Activated naive CD8-positive, alpha-beta T cell treated with anti-CD3 and anti-CD28 coated beads for 36 hours (primary cell): ENCODE results near the gene ROR1. TPM values are rescaled to one million over a fixed set of nuclear protein-coding genes. Genes with fewer than 3 reads are reported as not detected.

Experiments used
- DNase-seq: peaks from one replicate; pipeline ENCODE4 v3.0.0; 2021
- H3K27ac Mint-ChIP-seq: one replicate; pipeline ENCODE4 v1.8.0; 2022; ENCODE audit warnings: mild to moderate bottlenecking, moderate library complexity, mixed read lengths
- H3K27me3 Mint-ChIP-seq: one replicate; pipeline ENCODE4 v1.8.0; 2022; ENCODE audit warnings: mild to moderate bottlenecking, mixed read lengths
- H3K36me3 Mint-ChIP-seq: one replicate; pipeline ENCODE4 v1.8.0; 2021; ENCODE audit warnings: mild to moderate bottlenecking, mixed read lengths
- H3K4me1 Mint-ChIP-seq: one replicate; pipeline ENCODE4 v1.8.0; 2021; ENCODE audit warnings: mixed read lengths
- H3K4me3 Mint-ChIP-seq: one replicate; pipeline ENCODE4 v1.8.0; 2022; ENCODE audit warnings: mild to moderate bottlenecking, moderate library complexity, mixed read lengths
- H3K9me3 Mint-ChIP-seq: one replicate; pipeline ENCODE4 v1.8.0; 2022; ENCODE audit warnings: mixed read lengths
- total RNA-seq, 2 experiments: library from RNA; stranded (reverse); gene quantifications; one replicate each; pipeline ENCODE4 v1.2.3, GENCODE V29; 2021

Gene ROR1
- total RNA-seq, 2 experiments from 2014 or later, result not detected

DNA sequence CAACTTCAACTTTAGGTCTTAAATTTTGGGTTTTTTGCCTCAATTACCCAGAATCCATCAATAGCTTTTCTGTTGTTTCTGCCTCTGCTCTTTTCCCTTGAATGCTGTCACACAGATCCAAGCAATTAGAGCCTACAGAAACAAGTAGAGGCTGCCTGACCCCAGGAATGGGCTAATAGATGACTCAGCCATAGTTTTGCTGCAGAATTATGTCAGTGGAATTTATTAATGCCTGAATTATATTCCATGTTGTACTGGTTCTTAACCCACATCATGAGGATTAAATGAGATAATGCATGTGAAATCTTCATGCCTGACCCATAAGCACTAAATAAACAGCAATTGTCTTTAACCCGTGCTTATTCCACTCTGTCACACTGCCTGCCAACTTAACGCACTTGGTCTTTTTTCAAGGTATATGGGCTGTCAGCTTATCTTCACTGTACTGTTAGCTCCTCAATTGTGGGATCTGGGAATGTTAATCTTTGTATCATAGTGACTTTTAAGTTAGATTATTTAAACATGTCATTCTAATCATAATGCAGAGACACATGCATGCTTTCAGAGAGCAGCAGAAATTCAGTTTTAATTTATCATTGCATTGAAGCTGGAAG lies 213.3 kb downstream of the ROR1 start:
- no peak overlapping the region for H3K27ac Mint-ChIP-seq
- peaks cover 2% of the 10 kb centered on the region for H3K9me3 Mint-ChIP-seq
- no peaks in the 10 kb centered on the region for H3K36me3 Mint-ChIP-seq
- no peak overlapping the region for H3K4me3 Mint-ChIP-seq
- no peaks in the 10 kb centered on the region for H3K4me1 Mint-ChIP-seq
- no peak for DNase-seq
- no peaks in the 10 kb centered on the region for H3K27me3 Mint-ChIP-seq

DNA sequence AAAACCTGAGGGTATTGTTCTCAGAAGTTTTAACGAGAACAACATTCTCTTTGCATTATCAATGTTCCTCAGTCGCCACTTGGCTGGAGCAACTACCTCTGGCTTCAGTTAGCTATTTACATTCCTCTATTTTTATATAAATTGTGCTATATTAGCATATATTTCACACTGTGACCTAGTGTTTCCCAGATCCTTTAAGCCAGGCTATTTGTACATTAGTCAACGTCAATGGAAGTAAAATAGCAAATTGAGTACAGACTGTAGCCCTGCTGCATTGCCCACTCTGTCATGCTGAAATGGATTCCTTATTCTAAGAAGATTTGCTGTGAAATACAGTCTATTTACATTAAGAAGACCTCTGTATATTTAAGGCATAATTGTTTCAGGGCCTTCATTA lies 213.8 kb downstream of the ROR1 start:
- DNase-seq, result no peak
- H3K4me1 Mint-ChIP-seq, result no peaks in the 10 kb centered on the region
- H3K36me3 Mint-ChIP-seq, result no peaks in the 10 kb centered on the region
- no peak overlapping the region for H3K4me3 Mint-ChIP-seq
- H3K27ac Mint-ChIP-seq, result no peak overlapping the region
- H3K27me3 Mint-ChIP-seq, result no peaks in the 10 kb centered on the region
- peaks cover 2% of the 10 kb centered on the region for H3K9me3 Mint-ChIP-seq

DNA sequence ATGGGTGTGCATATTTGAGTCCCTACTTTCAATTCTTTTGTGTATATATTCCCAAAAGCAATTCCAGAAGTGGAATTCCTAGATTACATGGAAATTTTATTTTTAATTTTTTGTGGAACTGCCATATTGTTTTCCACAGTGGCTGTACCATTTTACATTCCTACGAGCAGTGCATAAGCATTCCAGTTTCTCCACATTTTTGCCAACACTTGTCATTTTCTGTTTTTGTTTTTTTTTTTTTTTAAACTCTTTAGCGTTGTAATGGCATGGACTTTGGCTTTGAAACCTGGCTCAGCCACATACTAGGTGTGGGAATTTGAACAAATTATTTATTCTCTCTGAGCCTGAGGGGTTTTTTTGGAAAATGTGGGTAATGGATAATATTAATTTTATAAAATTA lies 215.1 kb downstream of the ROR1 start:
- no peak for DNase-seq
- Mint-ChIP-seq H3K4me3 (no peak overlapping the region), H3K27me3 (no peaks in the 10 kb centered on the region), H3K36me3 (no peaks in the 10 kb centered on the region), H3K27ac (no peak overlapping the region), H3K4me1 (no peaks in the 10 kb centered on the region), H3K9me3 (peaks cover 2% of the 10 kb centered on the region)

DNA sequence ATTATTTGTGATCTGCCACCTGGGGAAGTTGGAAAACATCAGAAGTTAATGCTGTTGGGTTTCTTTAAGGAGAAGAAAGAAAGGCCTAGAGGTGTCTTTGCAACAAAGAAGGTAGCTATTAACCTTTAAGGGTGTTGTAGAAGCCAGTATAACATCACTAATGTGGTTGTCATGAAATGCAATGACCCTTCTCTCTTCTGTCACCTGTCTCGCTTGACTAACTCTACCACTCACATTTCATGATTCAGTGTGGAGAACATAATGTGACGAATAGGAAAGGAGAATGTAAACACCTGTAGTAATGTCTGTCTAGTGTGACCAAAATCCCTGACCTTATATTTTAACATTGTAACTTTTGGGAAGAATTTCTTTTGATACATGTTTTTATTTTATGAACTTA lies 217.9 kb downstream of the ROR1 start:
- Mint-ChIP-seq H3K9me3 (peaks cover 2% of the 10 kb centered on the region), H3K36me3 (no peaks in the 10 kb centered on the region)

DNA sequence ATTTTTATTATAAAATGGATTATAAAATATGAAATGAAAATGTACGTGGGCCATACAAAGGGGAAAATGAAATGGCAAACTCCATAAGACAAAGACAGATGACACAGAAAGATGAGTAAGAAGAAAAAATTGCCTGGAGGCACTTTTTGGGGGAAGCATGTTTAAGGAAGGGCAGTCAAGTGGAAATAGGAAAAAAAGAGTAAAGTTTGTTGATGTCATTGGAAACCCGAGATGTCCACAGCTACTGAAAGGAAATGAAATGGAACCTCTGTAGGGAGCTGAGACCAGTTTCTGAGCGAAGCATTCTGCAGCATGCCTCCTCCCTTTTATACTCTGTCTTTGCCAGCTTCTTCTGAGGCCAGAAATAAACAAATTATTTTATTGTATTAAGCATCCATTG lies 226.2 kb downstream of the ROR1 start:
- DNase-seq, result no peak
- no peaks in the 10 kb centered on the region for H3K4me1 Mint-ChIP-seq
- H3K27me3 Mint-ChIP-seq, result peaks cover 16% of the 10 kb centered on the region
- no peak overlapping the region for H3K27ac Mint-ChIP-seq
- H3K4me3 Mint-ChIP-seq, result no peak overlapping the region
- no peaks in the 10 kb centered on the region for H3K36me3 Mint-ChIP-seq
- H3K9me3 Mint-ChIP-seq, result no peaks in the 10 kb centered on the region

More for the DNA sequence above, 217.9 kb downstream of the ROR1 start:
- no peak for DNase-seq
- Mint-ChIP-seq H3K27me3 (no peaks in the 10 kb centered on the region), H3K27ac (no peak overlapping the region), H3K4me1 (no peaks in the 10 kb centered on the region), H3K4me3 (no peak overlapping the region)

DNA sequence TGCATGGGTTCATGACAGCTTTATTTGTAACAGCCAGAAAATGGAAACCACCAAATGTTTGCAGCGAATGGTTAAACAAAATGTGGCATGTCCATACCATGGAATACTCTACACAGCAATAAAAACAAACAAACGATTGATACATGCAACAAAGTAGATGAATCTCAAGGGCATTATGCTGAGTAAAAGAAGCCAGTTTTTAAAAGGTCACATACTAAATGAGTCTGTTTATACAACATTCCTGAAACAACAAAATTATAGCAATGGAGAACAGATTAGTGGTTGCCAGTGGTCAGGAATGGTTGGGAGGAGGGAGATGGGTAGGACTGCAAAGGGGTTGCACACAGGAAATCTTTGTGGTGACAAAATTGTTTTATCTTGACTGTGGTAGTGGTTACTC lies 227.2 kb downstream of the ROR1 start:
- Mint-ChIP-seq H3K27me3 (peaks cover 16% of the 10 kb centered on the region), H3K9me3 (no peaks in the 10 kb centered on the region), H3K4me3 (no peak overlapping the region), H3K27ac (no peak overlapping the region), H3K36me3 (no peaks in the 10 kb centered on the region), H3K4me1 (no peaks in the 10 kb centered on the region)
- DNase-seq, result no peak

DNA sequence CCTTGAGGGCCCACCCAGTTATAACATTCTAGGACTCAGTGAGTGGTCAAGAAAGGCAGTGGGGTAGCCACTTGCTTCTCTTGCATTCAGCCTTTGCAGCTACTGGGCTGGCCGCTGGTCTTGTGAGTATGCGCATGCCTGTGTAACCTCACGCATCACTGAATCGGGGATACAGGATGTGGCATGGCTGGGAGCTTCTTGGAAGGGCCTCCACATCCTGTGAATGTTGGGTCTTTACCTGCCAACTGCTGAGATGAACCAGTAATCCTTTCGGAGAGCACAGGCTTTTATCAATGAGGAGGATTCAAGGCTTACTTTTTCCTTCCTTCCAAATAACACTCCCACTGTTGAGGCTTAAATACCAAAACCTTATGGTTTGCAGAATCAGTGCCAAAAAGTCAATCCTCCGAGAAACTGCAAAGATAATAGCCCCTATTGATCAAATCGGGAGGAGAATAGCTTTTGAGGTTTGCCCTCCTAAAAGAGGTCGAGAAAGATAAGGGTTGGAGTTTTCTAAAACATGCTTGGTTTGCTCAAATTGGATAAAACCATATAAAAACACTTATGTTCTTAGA lies 230.7 kb downstream of the ROR1 start:
- H3K4me3 Mint-ChIP-seq, result no peak overlapping the region
- no peak overlapping the region for H3K27ac Mint-ChIP-seq
- no peak for DNase-seq
- H3K27me3 Mint-ChIP-seq, result peaks cover 16% of the 10 kb centered on the region
- peaks cover 4% of the 10 kb centered on the region for H3K4me1 Mint-ChIP-seq
- no peaks in the 10 kb centered on the region for H3K36me3 Mint-ChIP-seq
- H3K9me3 Mint-ChIP-seq, result no peaks in the 10 kb centered on the region

DNA sequence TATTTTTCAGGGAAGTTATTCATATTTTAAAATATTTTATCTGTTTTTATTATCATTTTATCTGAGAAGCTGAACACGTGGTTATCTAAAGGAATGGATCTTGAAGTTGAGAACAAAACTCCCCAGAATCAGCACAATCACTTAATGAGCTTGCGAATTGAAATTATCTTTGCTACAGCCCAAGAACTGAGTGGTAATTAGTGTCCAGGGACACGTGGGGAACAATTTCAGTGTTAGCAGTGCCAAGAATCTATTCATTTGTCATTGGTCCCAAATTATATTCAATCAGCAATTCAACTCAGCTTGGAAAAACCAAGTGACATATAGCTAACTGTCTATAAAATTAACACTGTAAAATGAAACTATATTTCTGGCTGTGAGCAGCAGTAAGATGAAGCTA lies 232.0 kb downstream of the ROR1 start:
- H3K27me3 Mint-ChIP-seq, result peaks cover 19% of the 10 kb centered on the region
- H3K4me1 Mint-ChIP-seq, result peaks cover 4% of the 10 kb centered on the region
- H3K4me3 Mint-ChIP-seq, result no peak overlapping the region
- no peaks in the 10 kb centered on the region for H3K9me3 Mint-ChIP-seq
- no peak overlapping the region for H3K27ac Mint-ChIP-seq
- no peak for DNase-seq
- no peaks in the 10 kb centered on the region for H3K36me3 Mint-ChIP-seq

DNA sequence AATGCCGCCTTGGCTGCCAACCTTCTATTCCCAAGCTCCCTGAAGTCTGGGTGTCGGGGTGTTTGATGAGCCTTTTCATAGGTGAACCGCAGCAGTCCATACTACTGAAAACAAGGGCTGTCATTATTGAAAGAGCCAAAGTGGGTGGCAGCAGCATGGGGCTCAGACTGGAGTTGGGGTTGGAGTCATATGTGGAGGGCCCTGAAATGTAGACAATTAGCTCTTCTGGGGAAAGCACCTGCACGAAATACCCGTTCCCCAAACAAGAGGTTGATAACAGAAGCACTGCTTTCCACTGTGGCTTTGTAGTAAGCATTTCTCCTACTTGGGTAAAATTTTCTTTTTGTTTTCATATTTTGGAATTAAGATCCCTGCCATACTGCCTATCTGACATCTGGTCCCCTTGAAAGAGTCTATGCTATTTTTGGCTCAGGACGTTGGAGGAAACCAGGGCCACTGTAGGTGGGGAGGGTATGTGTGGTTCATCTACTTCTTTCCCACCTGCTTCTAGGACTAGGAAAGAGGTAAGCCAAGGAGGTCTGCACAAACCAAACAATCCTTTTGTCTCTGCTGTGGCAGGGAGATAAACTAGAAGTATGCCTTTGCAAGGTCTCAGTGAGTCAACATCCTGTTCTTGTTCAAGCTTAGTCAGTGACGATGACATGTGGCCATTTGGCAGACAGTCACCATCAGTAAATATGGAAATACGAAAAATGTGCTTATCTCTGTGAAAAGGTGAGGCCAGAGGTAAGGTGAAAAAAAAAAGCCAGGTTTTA lies 232.6 kb downstream of the ROR1 start:
- Mint-ChIP-seq H3K4me3 (no peak overlapping the region), H3K9me3 (no peaks in the 10 kb centered on the region), H3K36me3 (no peaks in the 10 kb centered on the region), H3K27ac (no peak overlapping the region), H3K27me3 (peaks cover 13% of the 10 kb centered on the region), H3K4me1 (peaks cover 4% of the 10 kb centered on the region)
- no peak for DNase-seq

DNA sequence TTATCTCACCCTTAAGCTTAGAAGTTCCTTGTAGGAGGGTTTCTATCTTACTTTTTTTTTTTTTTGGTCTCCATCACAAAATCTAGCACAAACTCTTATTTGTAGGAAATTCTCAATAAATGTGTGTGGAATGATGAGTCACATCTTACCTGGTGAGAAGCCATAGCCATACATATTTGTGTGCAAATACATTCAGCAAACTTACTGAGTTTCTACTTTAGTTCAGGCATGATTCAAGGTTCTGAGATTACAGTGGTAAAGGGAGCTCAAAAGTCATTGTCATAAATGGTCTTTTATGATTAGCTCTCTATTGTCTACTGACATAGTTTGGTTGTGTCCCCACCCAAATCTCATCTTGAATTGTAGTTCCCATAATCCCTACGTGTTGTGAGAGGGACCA lies 236.5 kb downstream of the ROR1 start:
- H3K4me1 Mint-ChIP-seq, result peaks cover 4% of the 10 kb centered on the region
- no peaks in the 10 kb centered on the region for H3K9me3 Mint-ChIP-seq
- H3K4me3 Mint-ChIP-seq, result no peak overlapping the region
- H3K27ac Mint-ChIP-seq, result no peak overlapping the region
- no peaks in the 10 kb centered on the region for H3K36me3 Mint-ChIP-seq
- H3K27me3 Mint-ChIP-seq, result peaks cover 5% of the 10 kb centered on the region
- DNase-seq, result no peak

DNA sequence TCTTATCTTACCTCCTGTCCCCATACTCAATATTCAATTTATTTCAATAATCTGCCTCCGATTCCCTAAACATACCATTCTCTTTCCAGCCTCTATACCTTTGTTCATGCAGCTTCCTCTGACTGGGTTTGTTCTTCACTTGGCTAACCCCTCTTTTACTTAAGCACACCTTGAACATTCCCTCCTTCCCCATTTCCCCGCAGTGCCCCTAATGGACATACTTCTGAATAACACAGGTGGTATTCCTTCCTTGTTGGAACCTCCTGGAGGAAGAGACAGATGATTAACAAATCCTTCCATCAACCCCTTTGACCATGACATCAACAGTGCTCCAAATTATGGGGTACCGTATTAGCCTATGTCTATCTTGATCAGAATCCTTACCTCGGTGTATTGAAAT lies 239.6 kb downstream of the ROR1 start:
- DNase-seq, result no peak
- no peak overlapping the region for H3K27ac Mint-ChIP-seq
- no peaks in the 10 kb centered on the region for H3K4me1 Mint-ChIP-seq
- no peak overlapping the region for H3K4me3 Mint-ChIP-seq
- peaks cover 5% of the 10 kb centered on the region for H3K27me3 Mint-ChIP-seq
- H3K36me3 Mint-ChIP-seq, result no peaks in the 10 kb centered on the region
- no peaks in the 10 kb centered on the region for H3K9me3 Mint-ChIP-seq

DNA sequence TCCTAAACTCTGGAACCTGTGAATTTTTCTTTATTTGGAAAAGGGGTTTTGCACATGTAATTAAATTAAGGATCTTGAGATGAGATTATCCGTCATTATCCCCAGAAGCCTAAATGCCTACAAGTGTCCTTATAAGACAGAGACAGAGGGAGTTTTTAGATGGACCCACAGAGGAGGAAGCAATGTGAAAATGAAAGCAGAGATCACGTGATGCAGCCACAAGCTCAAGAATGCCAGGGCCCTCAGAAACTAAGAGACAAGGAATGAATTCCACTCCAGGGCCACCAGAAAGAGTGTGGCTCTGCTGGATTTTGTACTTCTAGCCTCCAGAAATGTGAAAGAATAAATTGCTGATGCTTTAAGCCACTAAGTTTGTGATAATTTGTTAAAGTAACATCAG lies 246.0 kb downstream of the ROR1 start:
- H3K4me3 Mint-ChIP-seq, result no peak overlapping the region
- no peak overlapping the region for H3K27ac Mint-ChIP-seq
- no peaks in the 10 kb centered on the region for H3K9me3 Mint-ChIP-seq
- DNase-seq, result no peak
- no peaks in the 10 kb centered on the region for H3K36me3 Mint-ChIP-seq
- peaks cover 7% of the 10 kb centered on the region for H3K4me1 Mint-ChIP-seq
- no peaks in the 10 kb centered on the region for H3K27me3 Mint-ChIP-seq

DNA sequence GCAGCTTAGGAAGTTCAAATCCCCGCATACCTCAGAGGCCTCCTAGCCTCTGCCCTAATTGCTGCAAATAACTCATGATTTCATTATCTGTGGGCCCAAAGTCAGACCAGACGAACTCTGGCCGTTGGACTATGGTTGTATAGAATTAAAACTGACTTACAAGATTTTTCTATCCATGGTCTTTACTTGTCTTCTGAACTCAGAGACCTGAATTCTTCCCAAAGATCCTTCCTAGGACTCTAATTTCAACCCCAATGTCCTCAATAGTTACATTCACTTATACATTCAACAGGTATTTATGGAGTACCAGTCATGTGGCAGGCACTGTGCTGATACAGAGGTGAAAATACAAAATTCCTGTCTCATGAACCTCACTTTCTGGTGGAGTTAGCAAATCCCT lies 247.2 kb downstream of the ROR1 start:
- DNase-seq, result no peak
- no peaks in the 10 kb centered on the region for H3K9me3 Mint-ChIP-seq
- H3K4me1 Mint-ChIP-seq, result peaks cover 7% of the 10 kb centered on the region
- no peak overlapping the region for H3K27ac Mint-ChIP-seq
- no peaks in the 10 kb centered on the region for H3K27me3 Mint-ChIP-seq
- H3K36me3 Mint-ChIP-seq, result no peaks in the 10 kb centered on the region
- H3K4me3 Mint-ChIP-seq, result no peak overlapping the region

DNA sequence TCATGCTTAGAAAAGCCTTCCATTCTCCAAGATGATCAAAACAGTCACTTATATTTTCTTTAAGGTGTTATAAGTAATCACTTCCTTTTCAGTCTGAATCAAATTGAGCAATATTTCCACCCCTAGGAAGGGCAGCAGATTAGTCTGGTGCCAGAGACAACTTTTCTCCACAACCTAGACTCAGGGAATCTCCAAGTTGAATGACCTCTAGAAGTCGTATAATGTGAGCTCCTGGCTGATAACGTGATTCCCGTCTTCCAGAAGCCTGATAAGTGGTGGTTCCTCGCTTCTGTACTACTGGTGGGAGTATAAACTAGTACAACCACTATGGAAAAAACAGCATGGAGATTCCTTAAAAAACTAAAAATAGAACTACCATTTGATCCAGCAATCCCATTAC lies 251.2 kb downstream of the ROR1 start:
- no peaks in the 10 kb centered on the region for H3K9me3 Mint-ChIP-seq
- no peak overlapping the region for H3K27ac Mint-ChIP-seq
- H3K27me3 Mint-ChIP-seq, result no peaks in the 10 kb centered on the region
- H3K4me1 Mint-ChIP-seq, result peaks cover 2% of the 10 kb centered on the region
- H3K36me3 Mint-ChIP-seq, result no peaks in the 10 kb centered on the region
- DNase-seq, result no peak
- no peak overlapping the region for H3K4me3 Mint-ChIP-seq

DNA sequence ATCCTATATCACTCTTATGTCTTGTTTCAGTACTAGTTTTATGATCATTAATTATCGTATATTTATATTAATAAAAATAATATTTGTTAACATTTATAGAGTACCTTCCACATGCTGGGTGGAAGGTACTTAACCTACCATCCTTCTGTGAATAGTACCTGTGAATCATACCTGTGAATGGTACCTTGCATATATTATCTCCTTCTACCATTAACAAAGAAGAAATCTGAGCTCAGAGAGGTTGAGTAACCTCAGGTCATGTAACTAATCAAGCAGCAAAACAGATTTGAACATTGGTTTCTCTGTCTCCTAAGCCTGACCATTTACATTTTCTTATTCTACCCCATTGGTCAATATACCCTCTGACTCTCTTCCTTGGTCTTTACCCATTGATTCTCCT lies 255.2 kb downstream of the ROR1 start:
- no peak for DNase-seq
- Mint-ChIP-seq H3K27ac (no peak overlapping the region), H3K4me1 (no peaks in the 10 kb centered on the region), H3K4me3 (no peak overlapping the region), H3K9me3 (no peaks in the 10 kb centered on the region), H3K36me3 (no peaks in the 10 kb centered on the region), H3K27me3 (peaks cover 4% of the 10 kb centered on the region)

DNA sequence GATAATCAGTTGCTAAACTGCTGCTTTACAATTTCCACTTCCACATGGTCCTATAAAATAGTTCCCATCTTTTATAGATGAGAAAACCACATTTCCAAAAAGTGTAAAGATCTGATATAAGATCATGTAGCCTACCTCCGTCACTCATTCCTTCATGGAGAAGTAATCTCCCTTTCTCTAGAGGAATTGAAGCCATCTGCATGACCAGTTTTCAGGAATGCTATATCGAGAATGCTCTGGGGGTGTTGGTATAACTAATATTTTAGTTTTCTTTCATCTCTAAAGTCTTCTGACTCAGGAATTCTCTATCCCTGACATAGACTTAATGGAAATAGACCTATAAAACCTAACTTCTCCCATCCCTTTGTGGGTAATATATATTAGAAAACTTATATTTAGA lies 256.6 kb downstream of the ROR1 start:
- Mint-ChIP-seq H3K9me3 (no peaks in the 10 kb centered on the region), H3K36me3 (no peaks in the 10 kb centered on the region), H3K4me3 (no peak overlapping the region), H3K4me1 (no peaks in the 10 kb centered on the region), H3K27me3 (peaks cover 10% of the 10 kb centered on the region), H3K27ac (no peak overlapping the region)
- DNase-seq, result no peak
